ENCODE results near the gene SERPINB1. TPM values are rescaled to one million over a fixed set of nuclear protein-coding genes. Genes with fewer than 3 reads are reported as not detected.
"Not testable (repeated sequence)": the region's sequence is repeated elsewhere in the genome, so short reads cannot be mapped to it uniquely, and the experiment has no call there.

The SERPINB1 gene
- total RNA-seq, 1 donor = 32.6 TPM

- H3K4me1 ChIP-seq (ENCODE audit: insufficient read depth, low read length) = no peaks in the 10 kb centered on the region
- no peak overlapping the region for H3K27ac ChIP-seq (ENCODE audit: low read depth, low read length)
- H3K36me3 ChIP-seq (ENCODE audit: insufficient read depth, low read length) = no peaks in the 10 kb centered on the region
- no peaks in the 10 kb centered on the region for H3K79me2 ChIP-seq (ENCODE audit: insufficient read depth, low read length)
- TF ChIP-seq CTCF (IDR thresholded peaks at IDR 0.05; ENCODE audit: extremely low read depth, low read depth, low read length) = no peak
- no peaks in the 10 kb centered on the region for H3K9me3 ChIP-seq (ENCODE audit: low read depth, low read length)
- no peak overlapping the region for H3K4me3 ChIP-seq (ENCODE audit: insufficient read depth, low read length)
- H3K4me2 ChIP-seq (ENCODE audit: insufficient read depth, low read length) = no peak overlapping the region
- no peak for DNase-seq (ENCODE audit: insufficient read length, low spot score, missing footprints)
- no peaks in the 10 kb centered on the region for H4K20me1 ChIP-seq (ENCODE audit: insufficient read depth, low read length)
- no peak overlapping the region for H2AFZ ChIP-seq (ENCODE audit: low read length)
- H3K27me3 ChIP-seq (ENCODE audit: insufficient read depth, low read length) = peaks cover 12% of the 10 kb centered on the region
These were observed 43.1 kb upstream of the SERPINB1 start for GRCh38 chr6:2884804-2885203.

- H2AFZ ChIP-seq (ENCODE audit: low read length) = no peak overlapping the region
- H3K4me1 ChIP-seq (ENCODE audit: insufficient read depth, low read length) = no peaks in the 10 kb centered on the region
- no peak overlapping the region for H3K4me3 ChIP-seq (ENCODE audit: insufficient read depth, low read length)
- H3K9me3 ChIP-seq (ENCODE audit: low read depth, low read length) = no peaks in the 10 kb centered on the region
- no peaks in the 10 kb centered on the region for H3K36me3 ChIP-seq (ENCODE audit: insufficient read depth, low read length)
- no peak for TF ChIP-seq CTCF (IDR thresholded peaks at IDR 0.05; ENCODE audit: extremely low read depth, low read depth, low read length)
- no peaks in the 10 kb centered on the region for H4K20me1 ChIP-seq (ENCODE audit: insufficient read depth, low read length)
- H3K4me2 ChIP-seq (ENCODE audit: insufficient read depth, low read length) = no peak overlapping the region
- H3K27ac ChIP-seq (ENCODE audit: low read depth, low read length) = no peak overlapping the region
- no peak for DNase-seq (ENCODE audit: insufficient read length, low spot score, missing footprints)
- H3K27me3 ChIP-seq (ENCODE audit: insufficient read depth, low read length) = peaks cover 18% of the 10 kb centered on the region
- no peaks in the 10 kb centered on the region for H3K79me2 ChIP-seq (ENCODE audit: insufficient read depth, low read length)
These were observed 42.0 kb upstream of the SERPINB1 start for GRCh38 chr6:2883673-2884072.

- Histone ChIP-seq H3K9me3 (ENCODE audit: low read depth, low read length) (no peaks in the 10 kb centered on the region), H3K27ac (ENCODE audit: low read depth, low read length) (no peak overlapping the region), H3K27me3 (ENCODE audit: insufficient read depth, low read length) (peaks cover 18% of the 10 kb centered on the region), H2AFZ (ENCODE audit: low read length) (no peak overlapping the region), H3K79me2 (ENCODE audit: insufficient read depth, low read length) (no peaks in the 10 kb centered on the region), H3K4me1 (ENCODE audit: insufficient read depth, low read length) (peaks cover 11% of the 10 kb centered on the region), H3K4me3 (ENCODE audit: insufficient read depth, low read length) (no peak overlapping the region), H4K20me1 (ENCODE audit: insufficient read depth, low read length) (no peaks in the 10 kb centered on the region), H3K36me3 (ENCODE audit: insufficient read depth, low read length) (no peaks in the 10 kb centered on the region), H3K4me2 (ENCODE audit: insufficient read depth, low read length) (no peak overlapping the region)
- DNase-seq (ENCODE audit: insufficient read length, low spot score, missing footprints) = no peak
- TF ChIP-seq CTCF (IDR thresholded peaks at IDR 0.05; ENCODE audit: extremely low read depth, low read depth, low read length) = no peak
These were observed 39.8 kb upstream of the SERPINB1 start for GRCh38 chr6:2881423-2881822.

- H3K79me2 ChIP-seq (ENCODE audit: insufficient read depth, low read length); DNase-seq (ENCODE audit: insufficient read length, low spot score, missing footprints); H4K20me1 ChIP-seq (ENCODE audit: insufficient read depth, low read length); H2AFZ ChIP-seq (ENCODE audit: low read length); H3K36me3 ChIP-seq (ENCODE audit: insufficient read depth, low read length); H3K4me2 ChIP-seq (ENCODE audit: insufficient read depth, low read length); H3K4me3 ChIP-seq (ENCODE audit: insufficient read depth, low read length); H3K9me3 ChIP-seq (ENCODE audit: low read depth, low read length); H3K27ac ChIP-seq (ENCODE audit: low read depth, low read length): not testable (repeated sequence)
- Histone ChIP-seq H3K27me3 (ENCODE audit: insufficient read depth, low read length) (peaks cover 18% of the 10 kb centered on the region), H3K4me1 (ENCODE audit: insufficient read depth, low read length) (peaks cover 15% of the 10 kb centered on the region)
These were observed 38.5 kb upstream of the SERPINB1 start for GRCh38 chr6:2880156-2880555.
